MM.1S (cell line): ENCODE data around the gene MUC16.

ENCODE experiments used
- DNase-seq: peaks from one replicate; pipeline ENCODE4 v3.0.0-alpha.2; 2015
- H2AFZ ChIP-seq: fragments of 300-600 bp; sonication (generic); 2 replicates; pipeline ENCODE4 v1.6.0; 2016; ENCODE audit warnings: antibody characterized with exemption, low read length
- H3F3A ChIP-seq: fragments of 300-600 bp; sonication (generic); 2 replicates; pipeline ENCODE4 v1.6.1; 2016; ENCODE audit warnings: mild to moderate bottlenecking, antibody characterized with exemption, low read length, moderate library complexity, mixed read lengths; ENCODE audit not compliant: insufficient read depth
- H3K27ac ChIP-seq: fragments of 300-600 bp; sonication (generic); 2 replicates; pipeline ENCODE4 v1.5.1; 2016; ENCODE audit warnings: mild to moderate bottlenecking, low read length
- H3K27me3 ChIP-seq: fragments of 300-600 bp; sonication (generic); replicated peaks from 2 replicates; pipeline ENCODE4 v1.6.0; 2016; ENCODE audit warnings: low read length; ENCODE audit not compliant: insufficient read depth
- H3K36me3 ChIP-seq: fragments of 300-600 bp; sonication (generic); replicated peaks from 2 replicates; pipeline ENCODE4 v1.6.1; 2016; ENCODE audit warnings: mild to moderate bottlenecking, low read length, mixed read lengths; ENCODE audit not compliant: insufficient read depth
- H3K4me1 ChIP-seq: fragments of 300-600 bp; sonication (generic); 2 replicates; pipeline ENCODE4 v1.6.1; 2016; ENCODE audit warnings: low read length, mixed read lengths
- H3K4me2 ChIP-seq: fragments of 300-600 bp; sonication (generic); 2 replicates; pipeline ENCODE4 v1.6.0; 2016; ENCODE audit warnings: low read depth, low read length
- H3K4me3 ChIP-seq: fragments of 300-600 bp; sonication (generic); 2 replicates; pipeline ENCODE4 v1.5.1; 2016; ENCODE audit warnings: low read length, mixed read lengths
- H3K79me2 ChIP-seq: fragments of 300-600 bp; sonication (generic); 2 replicates; pipeline ENCODE4 v1.6.1; 2016; ENCODE audit warnings: mixed run types, low read length, mixed read lengths
- H3K9ac ChIP-seq: fragments of 300-600 bp; sonication (generic); 2 replicates; pipeline ENCODE4 v1.6.1; 2016; ENCODE audit warnings: low read length, mixed read lengths
- H3K9me2 ChIP-seq: fragments of 300-600 bp; sonication (generic); replicated peaks from 2 replicates; pipeline ENCODE4 v1.6.1; 2016; ENCODE audit warnings: mild to moderate bottlenecking, low read length, mixed read lengths; ENCODE audit not compliant: insufficient read depth
- H3K9me3 ChIP-seq: fragments of 300-600 bp; sonication (generic); replicated peaks from 2 replicates; pipeline ENCODE4 v1.6.1; 2016; ENCODE audit warnings: mild to moderate bottlenecking, low read length, mixed read lengths; ENCODE audit not compliant: insufficient read depth
- H4K20me1 ChIP-seq: fragments of 300-600 bp; sonication (generic); 2 replicates; pipeline ENCODE4 v1.6.1; 2016; ENCODE audit warnings: mild to moderate bottlenecking, low read length, moderate library complexity, mixed read lengths; ENCODE audit not compliant: insufficient read depth
- EZH2 ChIP-seq: fragments of 300-600 bp; sonication (generic); optimal IDR thresholded peaks from 2 replicates; pipeline ENCODE3; 2017; ENCODE audit warnings: low read depth, mild to moderate bottlenecking, antibody characterized with exemption, low read length, mixed read lengths
- EZH2phosphoT487 ChIP-seq: fragments of 300-600 bp; sonication (generic); IDR thresholded peaks from 2 replicates; pipeline ENCODE4 v1.6.1; 2018; ENCODE audit warnings: antibody characterized with exemption, low read length
- TF ChIP-seq, protein P1 (sequence below): fragments of 300-600 bp; sonication (generic); IDR thresholded peaks from 2 replicates; pipeline ENCODE4 v1.5.1; 2016; ENCODE audit warnings: antibody characterized with exemption, low read length, mixed read lengths

MUC16 gene

GRCh38 chr19:9037400-9038062, 27.3 kb upstream of the MUC16 start:
- peaks cover 51% of the 10 kb centered on the region for H3K27me3 ChIP-seq
- no peaks in the 10 kb centered on the region for H3K9me3 ChIP-seq
- H3K36me3 ChIP-seq: no peaks in the 10 kb centered on the region
- H3K79me2 ChIP-seq: no peaks in the 10 kb centered on the region
- no peak for TF ChIP-seq EZH2
- TF ChIP-seq EZH2phosphoT487: no peak
- no peak overlapping the region for H3K9ac ChIP-seq
- H3K9me2 ChIP-seq: no peaks in the 10 kb centered on the region
- H3K4me2 ChIP-seq: no peak overlapping the region
- H3K4me1 ChIP-seq: no peaks in the 10 kb centered on the region
- H3K4me3 ChIP-seq: no peak overlapping the region
- H2AFZ ChIP-seq: no peak overlapping the region
- no peak for DNase-seq
- no peaks in the 10 kb centered on the region for H4K20me1 ChIP-seq
- H3K27ac ChIP-seq: no peak overlapping the region
- no peaks in the 10 kb centered on the region for H3F3A ChIP-seq

GRCh38 chr19:9032136-9032631, 22.0 kb upstream of the MUC16 start:
- no peaks in the 10 kb centered on the region for H3K9me2 ChIP-seq
- no peak overlapping the region for H3K27ac ChIP-seq
- no peaks in the 10 kb centered on the region for H3K36me3 ChIP-seq
- no peak overlapping the region for H3K4me3 ChIP-seq
- H2AFZ ChIP-seq: no peak overlapping the region
- DNase-seq: no peak
- no peaks in the 10 kb centered on the region for H3K79me2 ChIP-seq
- H3K9me3 ChIP-seq: no peaks in the 10 kb centered on the region
- no peaks in the 10 kb centered on the region for H3K4me1 ChIP-seq
- no peak overlapping the region for H3K9ac ChIP-seq
- H4K20me1 ChIP-seq: no peaks in the 10 kb centered on the region
- TF ChIP-seq EZH2 (no peak), EZH2phosphoT487 (no peak)
- TF ChIP-seq, protein P1, sequence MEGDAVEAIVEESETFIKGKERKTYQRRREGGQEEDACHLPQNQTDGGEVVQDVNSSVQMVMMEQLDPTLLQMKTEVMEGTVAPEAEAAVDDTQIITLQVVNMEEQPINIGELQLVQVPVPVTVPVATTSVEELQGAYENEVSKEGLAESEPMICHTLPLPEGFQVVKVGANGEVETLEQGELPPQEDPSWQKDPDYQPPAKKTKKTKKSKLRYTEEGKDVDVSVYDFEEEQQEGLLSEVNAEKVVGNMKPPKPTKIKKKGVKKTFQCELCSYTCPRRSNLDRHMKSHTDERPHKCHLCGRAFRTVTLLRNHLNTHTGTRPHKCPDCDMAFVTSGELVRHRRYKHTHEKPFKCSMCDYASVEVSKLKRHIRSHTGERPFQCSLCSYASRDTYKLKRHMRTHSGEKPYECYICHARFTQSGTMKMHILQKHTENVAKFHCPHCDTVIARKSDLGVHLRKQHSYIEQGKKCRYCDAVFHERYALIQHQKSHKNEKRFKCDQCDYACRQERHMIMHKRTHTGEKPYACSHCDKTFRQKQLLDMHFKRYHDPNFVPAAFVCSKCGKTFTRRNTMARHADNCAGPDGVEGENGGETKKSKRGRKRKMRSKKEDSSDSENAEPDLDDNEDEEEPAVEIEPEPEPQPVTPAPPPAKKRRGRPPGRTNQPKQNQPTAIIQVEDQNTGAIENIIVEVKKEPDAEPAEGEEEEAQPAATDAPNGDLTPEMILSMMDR: no peak
- H3K27me3 ChIP-seq: peaks cover 12% of the 10 kb centered on the region; the same call in 1 of the 2 replicates
- H3K4me2 ChIP-seq: no peak overlapping the region
- H3F3A ChIP-seq: no peaks in the 10 kb centered on the region

DNA sequence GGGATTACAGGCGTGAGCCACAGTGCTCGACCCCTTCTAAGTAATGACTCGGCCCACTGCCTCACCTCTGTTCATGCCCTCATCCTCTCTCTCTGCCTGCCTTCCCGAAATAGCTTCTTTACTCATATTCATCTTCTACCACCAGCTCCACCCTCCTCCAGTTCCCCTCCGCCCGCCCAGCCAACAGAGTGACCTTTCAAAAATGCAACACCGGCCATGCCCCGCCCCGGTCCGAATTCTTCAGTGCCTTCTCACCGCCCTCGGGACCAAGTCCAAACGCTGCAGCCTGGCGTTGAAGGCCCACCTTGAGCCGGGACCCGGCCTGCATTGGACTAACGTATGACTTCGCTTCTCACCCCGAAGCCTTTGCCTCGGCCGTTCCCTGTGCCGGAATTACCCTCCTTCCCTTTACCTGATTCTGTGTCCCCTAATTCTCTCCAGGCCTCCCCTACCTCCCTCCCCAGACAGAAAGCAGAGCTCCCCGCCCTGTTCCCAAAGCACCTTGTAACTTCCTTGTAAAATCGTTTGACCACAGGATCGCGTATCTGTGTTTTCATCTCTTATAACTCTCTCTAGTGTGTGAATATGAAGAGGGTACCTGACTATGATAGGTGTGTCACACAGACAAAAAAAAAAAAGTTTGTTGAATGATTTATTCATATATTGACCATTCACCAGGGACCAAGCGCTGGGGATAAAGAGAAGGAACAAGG, 8.1 kb upstream of the MUC16 start:
- Histone ChIP-seq H3K79me2 (no peaks in the 10 kb centered on the region), H3F3A (no peaks in the 10 kb centered on the region), H3K9ac (no peak overlapping the region), H3K4me3 (no peak overlapping the region), H3K27me3 (peaks cover 47% of the 10 kb centered on the region), H3K9me2 (no peaks in the 10 kb centered on the region), H3K4me1 (no peaks in the 10 kb centered on the region), H2AFZ (no peak overlapping the region), H3K36me3 (no peaks in the 10 kb centered on the region), H3K4me2 (no peak overlapping the region), H4K20me1 (no peaks in the 10 kb centered on the region), H3K27ac (no peak overlapping the region), H3K9me3 (no peaks in the 10 kb centered on the region)
- TF ChIP-seq EZH2phosphoT487: no peak
- DNase-seq: no peak

- Histone ChIP-seq H3K9me2 (no peaks in the 10 kb centered on the region), H3K4me2 (no peak overlapping the region), H3K9ac (no peak overlapping the region), H3K9me3 (no peaks in the 10 kb centered on the region), H3K4me3 (no peak overlapping the region), H2AFZ (no peak overlapping the region), H3K27ac (no peak overlapping the region), H3F3A (no peaks in the 10 kb centered on the region), H3K36me3 (no peaks in the 10 kb centered on the region), H4K20me1 (no peaks in the 10 kb centered on the region), H3K79me2 (no peaks in the 10 kb centered on the region), H3K4me1 (no peaks in the 10 kb centered on the region), H3K27me3 (peaks cover 51% of the 10 kb centered on the region)
- TF ChIP-seq, protein P1: no peak
- TF ChIP-seq EZH2 (no peak), EZH2phosphoT487 (no peak)
- DNase-seq: no peak
These were observed 4.6 kb upstream of the MUC16 start for GRCh38 chr19:9014803-9015202.
